Limb (tissue), 2 donors: ENCODE measurements around the gene GCHFR.

ENCODE experiments used
- DNase-seq, 2 donors: peaks; one replicate each; pipeline ENCODE4 v3.0.0-alpha.2; 2016; ENCODE audit errors: extremely low spot score in 2 of 2

Gene GCHFR

DNA sequence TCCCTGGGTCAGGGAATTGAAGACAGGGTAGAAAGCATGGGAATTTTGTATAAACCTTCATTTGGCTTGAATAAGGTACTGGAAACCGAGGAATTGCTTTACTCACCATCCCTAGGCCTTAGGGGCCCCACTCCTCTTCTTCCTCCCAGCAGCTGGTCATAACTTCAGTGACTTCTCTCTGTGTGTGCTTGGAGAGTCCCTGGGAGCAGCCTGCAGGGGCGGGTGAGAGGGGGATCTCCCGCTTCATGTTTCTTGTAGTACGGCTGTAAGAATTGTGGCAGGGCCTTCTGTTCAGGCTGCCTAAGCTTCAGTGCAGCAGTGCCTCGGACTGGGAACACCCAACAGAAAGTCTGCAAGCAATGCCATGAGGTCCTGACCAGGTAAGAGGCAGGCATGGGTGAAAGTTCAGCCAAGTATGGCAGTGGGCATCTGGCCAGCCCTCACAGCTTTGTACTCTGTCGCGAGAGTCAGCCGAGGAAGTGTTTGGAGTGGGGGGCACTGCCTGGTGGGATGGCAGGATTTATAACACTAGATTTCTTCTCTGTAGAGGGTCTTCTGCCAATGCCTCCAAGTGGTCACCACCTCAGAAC is 45.1 kb downstream of the GCHFR start:
- DNase-seq, result no peak

DNA sequence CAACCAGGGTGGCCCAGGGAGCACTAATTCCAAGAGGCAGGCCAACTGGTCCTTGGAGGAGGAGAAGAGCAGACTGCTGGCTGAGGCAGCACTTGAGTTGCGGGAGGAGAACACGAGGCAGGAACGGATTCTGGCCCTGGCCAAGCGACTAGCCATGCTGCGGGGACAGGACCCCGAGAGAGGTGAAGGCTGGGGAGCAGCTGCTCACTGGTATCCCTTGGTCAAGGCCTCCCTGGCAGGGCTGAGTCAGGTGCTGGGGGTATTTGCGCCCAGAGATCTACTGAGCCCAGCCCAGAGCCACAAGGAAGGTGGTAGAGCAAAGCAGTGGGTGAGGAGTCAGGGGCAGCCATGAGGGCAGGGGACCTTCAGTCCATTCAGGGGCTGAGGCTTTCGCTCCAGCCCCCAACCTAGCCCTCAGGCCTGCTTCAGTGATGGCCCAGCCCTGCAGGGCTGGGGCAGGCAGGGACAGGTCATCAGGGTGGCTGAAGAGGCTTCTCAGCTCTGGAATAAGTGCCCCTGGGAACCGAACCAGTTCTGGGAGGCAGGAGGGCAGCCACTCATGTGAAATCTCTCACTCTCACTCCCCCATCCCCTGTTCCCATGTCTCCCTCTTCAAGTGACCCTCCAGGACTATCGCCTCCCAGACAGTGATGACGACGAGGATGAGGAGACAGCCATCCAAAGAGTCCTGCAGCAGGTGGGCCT is 49.0 kb downstream of the GCHFR start:
- DNase-seq, result no peak

DNA sequence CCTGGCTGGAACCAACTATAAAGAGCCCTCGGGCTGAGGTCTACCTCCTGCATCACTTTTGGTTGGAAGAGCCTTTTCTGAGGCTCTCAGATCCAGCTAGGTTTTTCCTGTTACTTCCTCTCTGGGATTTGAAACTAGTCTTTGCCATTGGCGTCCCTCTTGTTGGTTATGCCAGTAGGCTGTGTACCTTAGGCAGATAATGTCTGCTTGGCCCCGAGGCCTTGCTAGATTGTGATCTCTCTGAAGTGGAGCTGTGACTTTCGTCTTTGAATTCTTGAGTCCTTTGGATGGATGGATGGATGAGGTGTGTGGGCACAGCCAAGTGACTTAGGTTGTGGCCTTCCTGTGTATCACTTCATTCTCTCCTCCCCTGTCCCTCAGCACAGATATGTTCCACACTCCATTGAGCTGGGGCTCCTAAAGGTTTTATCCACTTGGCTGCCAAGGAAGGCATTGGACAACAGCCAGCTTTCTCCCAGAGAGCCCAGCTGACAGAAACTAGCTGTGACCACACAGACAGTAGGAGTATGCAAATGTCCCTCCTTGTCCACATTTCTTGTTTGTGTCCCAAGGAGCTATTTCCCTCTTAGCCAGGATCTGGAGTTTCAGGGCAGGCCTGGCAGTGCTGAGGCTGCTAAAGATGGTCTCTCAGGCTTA is 51.3 kb downstream of the GCHFR start:
- peak in 1 of 2 donors; percentile 38 for DNase-seq
